HG02970 (cell line): ENCODE measurements around the gene CLIC1.
"Not testable (repeated sequence)": the region's sequence is repeated elsewhere in the genome, so short reads cannot be mapped to it uniquely, and the experiment has no call there.

Experiments
- ATAC-seq: cut with Tn5 transposase; IDR thresholded peaks from one replicate; pipeline ENCODE4 v1.9.1; 2021; ENCODE audit warnings: mild to moderate bottlenecking, moderate library complexity, moderate number of reproducible peaks; ENCODE audit not compliant: unreplicated experiment, low FRiP score

Gene CLIC1

DNA sequence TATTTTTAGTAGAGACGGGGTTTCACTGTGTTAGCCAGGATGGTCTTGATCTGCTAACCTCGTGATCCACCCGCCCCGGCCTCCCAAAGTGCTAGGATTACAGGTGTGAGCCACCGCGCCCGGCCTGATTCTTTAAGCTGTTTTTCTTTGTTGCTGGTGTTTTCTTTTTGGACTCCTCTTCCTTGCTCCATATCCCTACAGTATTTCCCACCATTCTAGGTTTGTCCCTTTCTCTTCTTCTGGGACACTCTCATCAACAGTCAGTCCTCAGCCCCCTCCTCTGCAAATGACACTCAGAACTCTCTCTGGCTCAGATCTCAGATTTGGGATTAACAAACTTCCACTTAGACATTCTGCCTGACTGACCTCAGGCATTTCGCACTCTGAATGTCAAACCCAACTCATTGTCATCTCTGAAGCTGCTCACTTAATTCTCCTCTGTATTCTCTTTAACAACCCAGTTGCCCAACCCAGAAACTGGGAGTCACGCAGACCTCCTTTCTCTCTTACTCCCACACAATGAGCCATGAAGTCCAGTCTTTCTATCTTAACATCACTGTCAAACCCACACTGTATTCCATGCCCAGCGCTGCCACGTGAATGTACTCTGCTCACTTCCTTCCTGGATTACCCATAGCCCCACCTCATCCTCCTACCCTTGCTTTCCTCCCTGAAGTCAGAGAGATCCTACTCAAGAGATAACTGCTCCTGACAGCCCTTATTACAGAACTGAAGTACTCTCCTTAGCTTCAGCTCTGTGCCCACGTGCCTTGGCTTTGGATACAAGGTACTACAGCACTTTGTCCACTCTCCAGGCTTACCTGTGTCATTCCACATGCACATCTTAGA lies 10.6 kb downstream of the CLIC1 start:
- ATAC-seq, result no peak

DNA sequence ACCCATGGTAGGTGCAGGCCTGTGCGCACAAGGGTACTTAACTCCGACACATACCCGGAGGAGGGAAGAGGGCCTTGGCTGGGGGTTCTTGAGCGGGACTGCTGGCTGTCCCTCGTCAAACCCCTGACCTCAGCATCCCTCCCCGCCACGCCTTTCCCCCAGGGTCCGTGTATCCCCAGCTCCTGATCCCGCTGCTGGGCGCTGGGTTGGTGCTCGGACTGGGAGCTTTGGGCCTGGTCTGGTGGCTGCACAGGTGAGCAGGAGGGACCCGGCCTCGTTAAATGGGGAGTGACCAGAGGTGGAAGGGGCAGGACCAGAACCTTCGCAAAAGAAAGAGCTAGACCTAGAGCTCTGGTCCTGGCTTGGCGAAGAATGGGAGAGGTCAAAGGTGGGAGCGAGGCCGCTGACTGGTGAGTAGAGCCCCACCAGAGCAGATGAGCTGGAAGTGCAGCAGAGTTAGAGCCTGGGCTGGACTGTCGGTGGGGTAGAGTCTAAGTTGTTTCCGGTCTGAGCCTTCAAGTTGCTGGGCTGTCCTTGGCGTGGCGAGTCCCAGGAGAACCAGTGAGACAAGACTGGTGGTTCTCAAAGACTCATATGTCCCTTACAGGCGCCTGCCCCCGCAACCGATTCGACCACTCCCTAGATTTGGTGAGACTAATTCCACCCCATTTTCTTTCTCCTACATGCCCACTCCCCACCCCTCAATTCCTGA lies 12.2 kb downstream of the CLIC1 start:
- ATAC-seq, result no peak

DNA sequence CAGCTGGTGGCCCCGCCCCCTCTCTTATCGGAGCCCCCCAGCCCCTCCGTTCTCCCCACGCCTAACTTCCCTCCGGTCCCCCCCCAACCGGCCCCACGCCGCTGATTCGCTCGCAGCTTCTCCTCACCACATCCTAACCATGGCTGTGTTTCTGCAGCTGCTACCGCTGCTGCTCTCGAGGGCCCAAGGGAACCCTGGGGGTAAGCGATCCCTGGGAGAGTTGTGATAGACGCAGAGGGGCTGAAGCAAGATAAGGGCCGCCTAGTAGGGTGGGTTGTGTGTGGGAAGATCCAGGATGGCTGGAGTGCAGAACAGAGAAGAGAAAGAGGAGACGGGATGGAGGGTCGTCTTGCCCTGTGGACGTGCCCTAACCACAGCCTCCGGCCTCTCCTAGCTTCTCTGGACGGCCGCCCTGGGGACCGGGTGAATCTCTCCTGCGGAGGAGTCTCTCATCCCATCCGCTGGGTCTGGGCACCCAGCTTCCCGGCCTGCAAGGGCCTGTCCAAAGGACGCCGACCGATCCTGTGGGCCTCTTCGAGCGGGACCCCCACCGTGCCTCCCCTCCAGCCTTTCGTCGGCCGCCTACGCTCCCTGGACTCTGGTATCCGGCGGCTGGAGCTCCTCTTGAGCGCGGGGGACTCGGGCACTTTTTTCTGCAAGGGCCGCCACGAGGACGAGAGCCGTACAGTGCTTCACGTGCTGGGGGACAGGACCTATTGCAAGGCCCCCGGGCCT lies 12.9 kb downstream of the CLIC1 start, which contains the start of gene MPIG6B:
MPIG6B (plus strand) TSS at position 129 of the 735 bp plus-strand sequence; CDS start at position 140, 11 bp downstream.
- no peak for ATAC-seq

DNA sequence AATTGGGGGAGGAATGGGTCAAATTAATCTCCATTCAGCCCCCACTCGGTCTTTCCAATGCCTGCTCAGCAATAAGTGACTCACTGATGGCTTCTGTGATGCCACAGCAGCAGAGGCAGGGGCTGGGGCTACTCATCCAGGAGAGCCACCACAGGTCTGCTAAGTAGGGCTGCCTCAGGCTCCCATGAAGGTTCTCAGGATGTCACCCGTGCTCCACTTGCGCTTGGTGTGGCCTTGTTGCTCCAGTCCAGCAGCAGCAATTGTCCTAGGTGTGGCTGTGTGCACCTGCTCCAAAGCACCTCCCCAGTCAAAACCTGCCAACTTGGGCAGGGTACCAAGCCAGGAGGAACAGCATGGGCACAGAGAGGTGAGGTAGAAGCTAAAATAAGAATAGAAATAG lies 14.2 kb downstream of the CLIC1 start:
- ATAC-seq, result no peak

DNA sequence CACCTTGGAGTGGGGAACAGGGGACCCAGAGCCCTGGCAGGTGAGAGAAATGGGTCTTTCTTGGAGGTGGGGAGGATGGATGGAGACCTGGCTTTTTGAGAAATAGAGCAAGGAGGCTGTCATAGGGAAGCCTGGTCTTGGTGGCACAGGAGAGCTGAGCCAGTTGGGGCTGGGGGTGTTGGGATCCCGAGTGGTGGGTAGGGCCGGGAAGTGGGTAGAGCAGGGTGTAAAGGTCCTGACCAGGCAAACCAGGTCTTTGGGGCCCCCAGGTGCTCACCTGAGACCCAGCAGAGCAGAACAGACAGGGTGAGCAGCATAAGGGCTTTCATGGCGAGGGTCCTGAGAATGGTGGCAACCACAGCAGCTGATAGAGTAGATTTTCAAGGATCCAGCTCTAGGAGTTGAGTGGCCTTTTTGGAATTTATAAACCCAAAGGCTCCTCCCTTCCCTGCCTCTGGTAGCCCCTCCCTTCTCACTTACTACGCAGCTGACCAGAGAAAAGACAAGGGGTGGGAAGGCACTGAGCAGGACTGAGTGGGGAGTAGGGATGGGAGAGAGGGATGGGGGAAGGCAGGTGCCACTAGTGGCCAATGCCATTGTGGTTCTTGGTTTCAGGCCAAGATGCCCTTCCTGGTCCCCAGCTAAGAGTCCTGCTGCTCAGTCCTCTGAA lies 14.8 kb downstream of the CLIC1 start, which contains the start of gene LY6G6C:
LY6G6C (minus strand) TSS at position 396 of the 670 bp plus-strand sequence; CDS start at position 329, 67 bp downstream.
- ATAC-seq, result no peak

DNA sequence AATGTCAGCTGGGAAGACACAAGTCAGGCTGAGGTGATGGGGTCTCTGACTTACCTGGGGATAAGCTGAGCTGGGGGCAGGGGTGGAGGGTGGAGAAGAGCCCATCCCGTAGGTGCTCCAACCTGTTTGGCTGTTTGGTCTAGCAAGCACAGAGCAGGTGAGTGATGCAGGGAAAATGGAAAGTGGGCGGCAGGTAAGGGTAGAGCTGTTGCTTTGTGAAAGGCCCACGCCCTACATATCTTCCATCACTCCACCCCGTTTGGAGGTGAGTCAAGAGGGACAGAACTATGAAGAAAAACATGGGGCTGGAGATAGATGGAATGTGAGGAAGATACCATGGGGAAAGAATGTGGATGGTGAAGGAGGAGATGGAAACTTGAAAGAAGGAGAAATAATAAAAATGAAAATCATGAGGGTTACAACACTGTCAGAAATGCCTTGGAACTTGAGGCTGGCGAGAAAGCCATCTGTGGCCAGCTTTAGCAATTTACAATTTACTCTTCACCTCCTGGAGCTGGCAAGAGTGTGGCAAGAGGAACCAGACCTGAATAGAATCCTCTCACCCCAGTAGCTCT lies 16.0 kb downstream of the CLIC1 start:
- no peak for ATAC-seq

DNA sequence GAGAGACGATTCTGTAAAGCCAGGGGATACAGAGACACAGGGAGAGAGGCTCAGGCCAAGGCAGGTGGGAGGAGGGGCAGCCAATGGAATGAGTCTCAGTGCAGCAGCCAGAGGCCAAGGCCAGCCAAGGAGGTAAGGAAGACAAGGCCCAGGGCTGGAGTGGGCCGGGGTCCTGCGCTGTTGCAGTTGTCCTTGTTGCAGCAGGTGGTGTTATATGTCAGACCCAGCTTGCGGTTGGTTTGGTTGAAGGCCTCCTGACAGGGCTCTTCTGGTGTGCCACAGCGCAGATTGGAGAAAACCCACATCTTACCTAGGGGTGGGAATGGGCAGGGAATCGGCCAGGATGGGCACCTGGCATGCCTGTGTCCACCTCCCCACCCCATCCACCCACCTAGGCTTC lies 17.3 kb downstream of the CLIC1 start:
- no peak for ATAC-seq

DNA sequence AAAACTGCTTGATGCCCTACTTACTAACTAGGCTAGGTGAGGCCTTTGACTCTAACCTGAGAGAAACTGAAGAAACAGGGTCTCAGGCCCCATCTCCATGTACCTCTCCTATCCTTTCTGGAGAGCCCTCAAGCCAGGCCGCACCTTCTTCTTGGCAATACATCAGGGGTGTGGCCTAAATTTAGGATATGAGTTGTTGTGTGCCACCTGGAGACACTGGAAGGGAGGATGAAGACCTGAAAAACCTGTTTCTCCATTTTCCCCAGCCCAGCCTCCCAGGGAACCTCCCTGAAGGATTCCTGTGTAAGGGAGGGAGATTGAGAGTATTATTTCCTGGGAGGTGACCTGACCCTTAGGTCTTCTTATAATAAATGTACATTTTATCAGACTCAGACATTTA lies 18.1 kb downstream of the CLIC1 start:
- no peak for ATAC-seq

DNA sequence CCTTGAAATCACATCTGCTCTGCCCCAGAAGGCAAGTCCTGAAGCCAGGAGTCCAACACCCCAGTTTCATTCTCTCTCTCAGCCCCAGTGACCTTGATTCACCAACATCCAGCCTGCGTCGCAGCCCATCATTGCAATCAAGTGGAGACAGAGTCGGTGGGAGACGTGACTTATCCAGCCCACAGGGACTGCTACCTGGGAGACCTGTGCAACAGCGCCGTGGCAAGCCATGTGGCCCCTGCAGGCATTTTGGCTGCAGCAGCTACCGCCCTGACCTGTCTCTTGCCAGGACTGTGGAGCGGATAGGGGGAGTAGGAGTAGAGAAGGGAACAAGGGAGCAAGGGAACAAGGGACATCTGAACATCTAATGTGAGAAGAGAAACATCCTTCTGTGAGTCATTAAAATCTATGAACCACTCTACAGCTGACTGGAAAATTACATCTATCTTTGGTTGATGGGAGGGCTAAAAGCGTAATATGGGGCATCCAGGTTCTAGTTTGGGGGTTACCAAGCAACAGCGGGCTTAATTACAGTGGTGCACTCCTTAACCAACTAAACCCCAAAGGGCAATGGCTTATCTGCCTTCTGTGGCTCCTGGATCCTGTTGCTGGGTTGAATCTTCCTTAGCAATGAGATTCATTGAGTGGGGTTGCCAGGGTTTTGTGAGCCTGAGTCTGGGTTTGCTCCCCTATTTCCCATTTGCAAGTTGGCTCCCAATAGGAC lies 18.7 kb downstream of the CLIC1 start:
- no peak for ATAC-seq

DNA sequence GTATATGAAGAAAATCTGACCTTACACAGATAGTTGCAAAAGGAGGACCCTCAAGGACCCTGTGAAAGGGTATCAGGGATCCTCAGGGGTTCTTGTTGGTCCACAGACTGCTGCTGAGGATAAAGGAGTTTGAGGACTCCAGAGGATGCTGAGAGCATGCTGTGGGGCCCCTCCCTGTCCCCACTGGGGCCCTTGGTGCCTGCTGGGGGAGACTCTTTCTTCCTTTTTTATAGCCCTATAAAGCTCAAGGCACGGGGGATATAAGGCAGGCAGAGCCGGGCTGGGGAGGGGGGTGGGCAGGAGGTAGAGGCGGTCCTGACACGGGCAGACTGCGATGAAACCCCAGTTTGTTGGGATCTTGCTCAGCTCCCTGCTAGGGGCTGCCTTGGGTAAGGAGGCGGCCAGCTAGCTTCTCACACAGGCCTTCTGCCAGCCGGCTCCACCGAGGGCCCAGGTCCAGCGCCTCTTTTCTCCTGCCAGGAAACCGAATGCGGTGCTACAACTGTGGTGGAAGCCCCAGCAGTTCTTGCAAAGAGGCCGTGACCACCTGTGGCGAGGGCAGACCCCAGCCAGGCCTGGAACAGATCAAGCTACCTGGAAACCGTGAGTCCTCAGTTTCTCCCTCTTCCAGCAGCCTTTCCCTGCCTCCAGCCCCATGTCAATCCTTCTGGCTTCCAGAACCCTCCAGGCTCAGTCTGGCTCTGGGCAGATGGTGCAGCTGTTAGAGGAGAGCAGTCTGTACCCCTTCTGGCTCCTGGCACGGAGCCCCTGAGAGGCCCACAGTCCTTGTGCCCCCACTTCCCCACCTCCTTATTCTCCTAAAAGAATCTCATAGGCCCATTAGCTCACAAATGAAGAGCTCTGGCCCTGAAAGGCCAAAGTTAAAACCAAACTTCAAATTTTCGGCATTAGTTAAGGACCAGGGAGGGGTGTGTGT lies 21.0 kb downstream of the CLIC1 start, which contains the start of gene LY6G6D:
LY6G6D (plus strand) TSS at position 327 of the 937 bp plus-strand sequence; CDS start at position 335, 8 bp downstream.
- no peak for ATAC-seq

DNA sequence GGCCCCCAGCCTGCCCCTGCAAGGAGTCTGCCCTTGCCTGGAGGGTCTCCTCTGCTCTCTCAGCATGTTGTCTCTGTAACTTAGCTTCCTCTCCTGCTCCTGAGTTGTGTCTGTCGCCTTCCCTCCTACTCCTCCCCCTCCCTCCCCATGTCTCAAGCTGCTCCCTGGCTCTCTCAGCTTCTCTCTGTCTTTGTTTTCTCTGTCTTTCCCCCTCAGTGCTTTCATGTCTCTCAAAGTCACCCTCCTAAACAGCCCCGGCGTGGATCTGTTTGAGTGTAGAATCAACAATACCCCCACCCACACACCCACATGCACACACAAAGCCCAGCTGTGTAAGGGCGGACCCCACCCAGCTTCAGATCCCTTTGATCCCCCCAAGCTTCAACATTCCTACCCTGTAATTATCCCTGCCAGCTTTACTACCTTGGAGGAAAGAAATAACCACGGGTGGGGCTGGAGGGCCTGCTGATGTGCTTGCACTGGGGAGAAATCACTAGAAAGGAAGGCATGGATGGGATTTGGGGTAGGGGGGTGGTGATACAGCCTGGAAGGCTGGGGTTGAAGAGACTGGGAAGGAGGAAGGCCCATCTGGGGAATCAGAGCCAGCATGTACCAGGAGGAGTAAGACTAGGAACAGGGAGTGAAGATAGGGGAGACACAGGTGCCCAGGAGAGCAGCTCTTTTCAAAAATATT lies 22.2 kb downstream of the CLIC1 start:
- ATAC-seq, result no peak

DNA sequence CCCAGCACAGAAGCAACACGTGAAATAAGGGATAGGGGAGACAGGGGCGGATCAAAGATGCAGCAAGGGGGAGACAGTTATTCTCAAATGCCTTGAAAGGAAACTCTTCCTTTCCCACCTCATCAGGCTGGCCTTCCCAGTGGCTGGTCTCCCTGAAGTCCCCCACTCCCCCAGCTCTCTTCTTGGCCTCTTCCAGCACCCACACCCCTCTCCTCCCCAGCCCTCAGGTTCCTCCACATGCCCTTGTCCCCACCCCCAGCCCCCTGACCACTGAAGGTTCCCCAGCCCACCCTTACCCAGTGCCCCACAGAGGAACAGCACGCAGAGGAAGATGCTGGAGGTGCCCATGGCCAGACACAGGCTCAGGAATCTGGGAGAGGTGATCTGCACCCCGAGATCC lies 22.9 kb downstream of the CLIC1 start:
- no peak for ATAC-seq

DNA sequence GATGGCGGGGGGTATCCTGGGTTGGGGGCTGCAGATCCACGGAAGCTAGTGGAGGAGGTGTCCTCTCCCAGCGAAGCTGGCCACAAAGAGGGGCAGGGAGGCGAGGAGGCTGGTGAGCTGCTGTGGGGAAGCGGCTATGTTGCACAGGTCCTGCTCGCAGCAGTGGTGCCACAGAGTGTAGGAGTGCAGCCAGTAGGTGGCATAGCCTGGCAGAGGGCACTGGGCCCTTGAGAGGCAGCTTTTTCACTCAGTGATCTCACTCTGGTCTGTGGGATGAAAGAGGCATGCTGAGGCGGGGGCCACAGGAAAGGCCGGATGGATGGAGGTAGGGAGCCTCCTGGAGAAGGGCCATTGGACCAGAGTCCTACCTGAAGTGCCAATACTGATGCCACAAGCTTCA lies 24.0 kb downstream of the CLIC1 start:
- ATAC-seq, result no peak

DNA sequence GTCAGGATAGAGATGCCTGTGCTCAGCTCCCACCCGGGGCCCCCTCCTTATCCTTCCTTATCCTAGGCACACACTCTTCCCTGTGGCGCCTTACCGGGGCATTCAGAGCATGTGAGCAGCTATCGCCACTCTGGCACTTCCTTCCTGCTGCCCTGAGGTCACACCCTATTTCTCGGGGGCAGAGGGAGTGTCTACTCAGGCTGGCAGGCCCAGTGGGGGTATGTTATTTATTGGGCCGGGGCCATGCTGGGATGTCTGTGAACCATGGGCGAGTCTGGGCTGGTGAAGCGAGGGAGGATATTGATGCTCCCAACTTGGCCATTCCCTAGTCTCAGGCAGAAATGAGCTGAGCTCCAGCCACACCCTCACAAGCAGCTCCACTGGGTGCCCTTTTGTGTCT lies 25.1 kb downstream of the CLIC1 start:
- ATAC-seq, result no peak

DNA sequence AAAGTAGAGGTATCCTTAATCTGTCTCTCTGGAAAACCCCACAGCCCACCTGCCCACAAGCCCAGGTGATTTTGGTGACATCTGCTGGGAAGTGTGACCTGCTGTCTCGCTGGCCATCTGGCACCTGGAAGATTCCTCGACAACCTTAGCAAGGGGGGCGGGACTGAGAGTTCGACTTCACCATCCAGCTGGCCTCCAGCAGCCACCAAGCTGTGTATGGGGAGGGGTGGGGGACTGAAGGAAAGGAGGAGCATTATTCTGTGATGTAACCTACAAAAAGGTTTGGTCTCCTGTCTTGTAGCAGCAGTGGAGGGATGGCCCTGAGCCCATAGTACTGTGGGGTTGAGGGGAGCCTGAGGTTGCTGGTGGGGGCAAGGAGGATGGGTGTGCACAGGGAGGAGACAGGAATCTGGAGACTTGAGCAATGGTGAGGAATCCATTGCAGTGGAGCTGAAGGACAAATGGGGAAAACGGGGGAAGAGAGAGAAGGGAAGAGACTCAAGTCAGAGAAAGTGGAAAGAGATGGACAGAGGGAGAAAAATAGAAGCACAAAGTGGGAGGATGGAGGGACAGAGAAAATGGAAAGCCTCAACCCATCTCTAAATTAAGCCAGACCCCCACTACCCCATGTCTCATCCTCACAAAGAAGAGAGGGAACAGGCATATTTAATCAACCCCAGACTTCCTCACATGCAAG lies 25.7 kb downstream of the CLIC1 start:
- no peak for ATAC-seq

DNA sequence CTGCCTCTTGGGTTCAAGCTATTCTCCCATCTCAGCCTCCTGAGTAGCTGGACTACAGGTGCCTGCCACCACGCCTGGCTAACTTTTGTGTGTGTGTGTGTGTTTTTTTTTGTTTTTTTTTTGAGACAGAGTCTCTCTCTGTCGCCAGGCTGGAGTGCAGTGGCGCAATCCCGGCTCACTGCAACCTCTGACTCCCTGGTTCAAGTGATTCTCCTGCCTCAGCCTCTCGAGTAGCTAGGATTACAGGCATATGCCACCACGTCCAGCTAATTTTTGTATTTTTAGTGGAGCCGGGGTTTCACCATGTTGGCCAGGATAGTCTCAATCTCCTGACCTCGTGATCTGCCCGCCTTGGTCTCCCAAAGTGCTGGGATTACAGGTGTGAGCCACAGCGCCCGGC lies 27.2 kb downstream of the CLIC1 start:
- ATAC-seq, result not testable (repeated sequence)

DNA sequence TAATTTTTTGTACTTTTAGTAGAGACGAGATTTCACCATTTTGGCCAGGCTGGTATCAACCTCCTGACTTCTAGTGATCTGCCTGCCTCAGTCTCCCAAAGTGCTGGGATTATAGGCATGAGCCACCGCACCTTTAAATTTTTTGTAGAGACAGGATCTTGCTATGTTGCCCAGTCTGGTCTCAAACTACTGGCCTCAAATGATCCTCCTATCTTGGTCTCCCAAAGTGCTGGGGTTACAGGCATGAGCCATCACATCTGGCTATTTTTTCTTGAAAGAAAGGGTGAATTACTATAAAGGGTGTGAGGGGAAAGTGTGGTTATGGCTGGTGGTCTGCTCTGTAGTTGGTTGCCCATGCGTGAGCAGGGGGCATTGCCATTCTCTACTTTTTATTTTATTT lies 28.1 kb downstream of the CLIC1 start:
- ATAC-seq, result no peak
